Stimulated activated CD4-positive, alpha-beta T cell treated with anti-CD3 and anti-CD28 coated beads, Interleukin-1b, Interleukin-23, amount 100 ng/mL, for 24 hours (primary cell): ENCODE results near the gene ACOT13.
A peak's percentile ranks its signal among the peaks of the same experiment; 100 is the strongest.
"Not testable (repeated sequence)": the region's sequence is repeated elsewhere in the genome, so short reads cannot be mapped to it uniquely, and the experiment has no call there.

Experiments used
- DNase-seq, 4 experiments: peaks; one replicate each; pipeline ENCODE4 v3.0.0-alpha.2; 2020; ENCODE audit warnings: low read depth in 4 of 4, low spot score in 1 of 4

Gene ACOT13

GRCh38 chr6:24721461-24722215 lies 54.8 kb downstream of the ACOT13 start:
- DNase-seq: no peak

GRCh38 chr6:24723270-24723669 lies 56.4 kb downstream of the ACOT13 start:
- no peak for DNase-seq

- not testable (repeated sequence) for DNase-seq
Measured at GRCh38 chr6:24730653-24731052, 63.8 kb downstream of the ACOT13 start.

GRCh38 chr6:24731456-24732134 lies 64.7 kb downstream of the ACOT13 start:
- not testable (repeated sequence) for DNase-seq

GRCh38 chr6:24734166-24734565 lies 67.3 kb downstream of the ACOT13 start:
- DNase-seq: no peak

GRCh38 chr6:24734710-24735109 lies 67.8 kb downstream of the ACOT13 start:
- not testable (repeated sequence) for DNase-seq

- no peak for DNase-seq
Measured at GRCh38 chr6:24738741-24739140, 71.9 kb downstream of the ACOT13 start.

GRCh38 chr6:24740861-24741260 lies 74.0 kb downstream of the ACOT13 start:
- DNase-seq: no peak

GRCh38 chr6:24742216-24742738 lies 75.4 kb downstream of the ACOT13 start:
- no peak for DNase-seq

GRCh38 chr6:24743265-24743943 lies 76.5 kb downstream of the ACOT13 start:
- DNase-seq: peak in 2 of 4 experiments; percentile 15 to 28

GRCh38 chr6:24743944-24744335 lies 77.1 kb downstream of the ACOT13 start:
- no peak for DNase-seq

- no peak for DNase-seq
Measured at GRCh38 chr6:24744911-24745310, 78.0 kb downstream of the ACOT13 start.

GRCh38 chr6:24749297-24749696 lies 82.4 kb downstream of the ACOT13 start:
- DNase-seq: no peak

GRCh38 chr6:24750878-24751277 lies 84.0 kb downstream of the ACOT13 start:
- DNase-seq: not testable (repeated sequence)

GRCh38 chr6:24752503-24752902 lies 85.6 kb downstream of the ACOT13 start:
- DNase-seq: no peak

- DNase-seq: no peak
Measured at GRCh38 chr6:24752917-24753492, 86.1 kb downstream of the ACOT13 start.

GRCh38 chr6:24753545-24753944 lies 86.7 kb downstream of the ACOT13 start:
- DNase-seq: no peak

GRCh38 chr6:24754378-24754777 lies 87.5 kb downstream of the ACOT13 start:
- not testable (repeated sequence) for DNase-seq
